Measurements from ENCODE around the gene PARD3.

DNA sequence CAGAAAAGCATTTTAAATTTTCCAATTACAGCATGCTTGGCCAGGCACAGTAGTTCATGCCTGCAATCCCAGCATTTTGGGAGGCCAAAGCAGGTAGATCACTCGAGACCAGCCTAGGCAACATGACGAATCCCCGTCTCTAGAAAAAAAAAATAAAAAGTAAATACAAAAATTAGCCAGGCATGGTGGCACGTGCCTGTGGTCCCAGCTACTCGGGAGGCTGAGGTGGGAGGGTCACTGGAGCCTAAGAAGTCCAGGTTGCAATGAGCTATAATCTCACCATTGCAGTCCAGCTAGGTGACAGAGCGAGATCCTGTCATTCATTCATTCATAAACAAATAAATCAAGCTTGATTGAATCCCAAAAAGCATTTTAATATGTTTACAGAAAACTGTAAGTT is 234.9 kb downstream of the PARD3 start:
- TF ChIP-seq CTCF (IDR thresholded peaks at IDR 0.05) = no peak
- no peak for TF ChIP-seq EZH2 (IDR thresholded peaks at IDR 0.05)
- TF ChIP-seq EZH2phosphoT487 (IDR thresholded peaks at IDR 0.05) = no peak

All from neural progenitor cell (in vitro differentiated cells).